Measurements from ENCODE around the gene FCHSD1.

The FCHSD1 gene

DNA sequence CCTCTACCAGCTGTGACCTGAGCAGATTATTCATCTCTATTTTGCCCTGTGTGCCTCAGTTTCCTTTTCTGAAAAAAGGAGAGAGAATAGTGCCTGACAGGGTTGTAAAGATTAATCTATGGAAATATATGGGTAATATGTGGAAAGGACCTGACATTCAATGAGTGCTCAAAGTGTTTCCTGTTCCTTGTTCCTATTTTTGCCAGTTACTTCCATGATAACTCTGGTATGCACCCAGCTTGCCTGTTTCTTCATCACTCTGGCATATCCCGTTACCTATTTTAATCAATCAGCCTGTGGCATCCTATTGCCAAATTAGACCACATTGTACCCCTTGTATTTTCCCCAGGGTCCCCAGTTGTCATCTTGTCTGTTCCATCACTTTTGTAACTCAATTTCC lies 34.4 kb upstream of the FCHSD1 start:
- Histone ChIP-seq H3K4me3 (ENCODE audit: low read length) (no peak overlapping the region), H3K27ac (ENCODE audit: low read depth, low read length) (no peak overlapping the region), H3K27me3 (ENCODE audit: insufficient read depth, low read length, poor library complexity) (no peaks in the 10 kb centered on the region), H2BK5ac (ENCODE audit: low read length) (no peak overlapping the region), H3K4me1 (ENCODE audit: control insufficient read depth, low read depth, low read length) (peaks cover 9% of the 10 kb centered on the region), H2BK15ac (replicated peaks; ENCODE audit: low read depth) (no peak overlapping the region), H3K4me2 (ENCODE audit: low read length) (no peak overlapping the region), H2BK120ac (ENCODE audit: low read depth, low read length) (no peak overlapping the region), H3K23ac (ENCODE audit: low read length) (no peak overlapping the region), H3K4ac (ENCODE audit: low read depth, low read length) (no peak overlapping the region), H2AK5ac (ENCODE audit: low read length) (no peak overlapping the region), H3K79me1 (ENCODE audit: low read length) (no peaks in the 10 kb centered on the region), H3K18ac (ENCODE audit: low read length) (no peak overlapping the region), H4K8ac (ENCODE audit: low read depth, low read length) (no peak overlapping the region), H3K9ac (ENCODE audit: low read length) (no peak overlapping the region), H3K79me2 (ENCODE audit: control insufficient read depth, insufficient read depth, low read length) (no peaks in the 10 kb centered on the region), H3K36me3 (ENCODE audit: control insufficient read depth, insufficient read depth, low read length) (no peaks in the 10 kb centered on the region), H4K5ac (ENCODE audit: low read length) (no peak overlapping the region), H3K56ac (ENCODE audit: low read length) (no peak overlapping the region)
- no CpG with 5 or more reads among the region's 1 CpG for WGBS (ENCODE audit: extremely low coverage, insufficient coverage, low lambda C conversion rate)
- no peak for DNase-seq

DNA sequence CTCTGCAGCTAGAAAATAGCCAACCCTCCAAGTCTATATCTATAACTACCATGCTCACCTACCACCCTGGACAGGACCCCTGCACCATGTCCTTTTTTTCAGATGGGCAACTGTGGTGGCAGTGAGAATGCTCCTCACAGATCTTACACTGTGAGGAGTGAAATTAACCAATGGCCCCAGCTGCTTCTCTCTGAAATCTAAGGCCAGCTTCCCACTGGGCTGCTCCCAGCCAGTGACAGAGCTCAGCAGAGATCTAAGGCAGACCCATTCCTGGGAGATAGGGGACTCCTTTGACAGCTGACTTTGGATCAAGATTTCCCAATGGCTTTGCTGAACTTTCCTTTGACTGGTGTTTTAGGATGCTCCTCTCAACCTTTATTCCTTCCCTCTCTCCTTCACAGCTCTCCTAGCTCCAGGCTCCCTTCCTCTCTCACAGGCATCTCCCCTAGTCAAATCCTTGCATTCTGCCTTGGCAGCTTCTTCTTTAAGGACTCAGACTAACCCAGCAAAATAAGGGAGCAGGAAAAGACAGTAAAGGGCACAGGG lies 32.5 kb upstream of the FCHSD1 start:
- Histone ChIP-seq H3K27me3 (ENCODE audit: insufficient read depth, low read length, poor library complexity) (no peaks in the 10 kb centered on the region), H3K4me3 (ENCODE audit: low read length) (no peak overlapping the region), H3K56ac (ENCODE audit: low read length) (peak overlapping the region; percentile 62), H2BK15ac (replicated peaks; ENCODE audit: low read depth) (no peak overlapping the region), H2BK120ac (ENCODE audit: low read depth, low read length) (no peak overlapping the region), H3K23ac (ENCODE audit: low read length) (no peak overlapping the region), H4K8ac (ENCODE audit: low read depth, low read length) (no peak overlapping the region), H2AK5ac (ENCODE audit: low read length) (no peak overlapping the region), H4K5ac (ENCODE audit: low read length) (no peak overlapping the region), H3K79me1 (ENCODE audit: low read length) (peaks cover 2% of the 10 kb centered on the region), H3K9ac (ENCODE audit: low read length) (peak overlapping the region; percentile 20), H3K4me2 (ENCODE audit: low read length) (no peak overlapping the region), H3K27ac (ENCODE audit: low read depth, low read length) (no peak overlapping the region), H2BK5ac (ENCODE audit: low read length) (no peak overlapping the region), H3K79me2 (ENCODE audit: control insufficient read depth, insufficient read depth, low read length) (peaks cover 5% of the 10 kb centered on the region), H3K4me1 (ENCODE audit: control insufficient read depth, low read depth, low read length) (peaks cover 14% of the 10 kb centered on the region), H3K18ac (ENCODE audit: low read length) (no peak overlapping the region), H3K36me3 (ENCODE audit: control insufficient read depth, insufficient read depth, low read length) (no peaks in the 10 kb centered on the region), H3K4ac (ENCODE audit: low read depth, low read length) (no peak overlapping the region)
- DNase-seq = peak; percentile 61

DNA sequence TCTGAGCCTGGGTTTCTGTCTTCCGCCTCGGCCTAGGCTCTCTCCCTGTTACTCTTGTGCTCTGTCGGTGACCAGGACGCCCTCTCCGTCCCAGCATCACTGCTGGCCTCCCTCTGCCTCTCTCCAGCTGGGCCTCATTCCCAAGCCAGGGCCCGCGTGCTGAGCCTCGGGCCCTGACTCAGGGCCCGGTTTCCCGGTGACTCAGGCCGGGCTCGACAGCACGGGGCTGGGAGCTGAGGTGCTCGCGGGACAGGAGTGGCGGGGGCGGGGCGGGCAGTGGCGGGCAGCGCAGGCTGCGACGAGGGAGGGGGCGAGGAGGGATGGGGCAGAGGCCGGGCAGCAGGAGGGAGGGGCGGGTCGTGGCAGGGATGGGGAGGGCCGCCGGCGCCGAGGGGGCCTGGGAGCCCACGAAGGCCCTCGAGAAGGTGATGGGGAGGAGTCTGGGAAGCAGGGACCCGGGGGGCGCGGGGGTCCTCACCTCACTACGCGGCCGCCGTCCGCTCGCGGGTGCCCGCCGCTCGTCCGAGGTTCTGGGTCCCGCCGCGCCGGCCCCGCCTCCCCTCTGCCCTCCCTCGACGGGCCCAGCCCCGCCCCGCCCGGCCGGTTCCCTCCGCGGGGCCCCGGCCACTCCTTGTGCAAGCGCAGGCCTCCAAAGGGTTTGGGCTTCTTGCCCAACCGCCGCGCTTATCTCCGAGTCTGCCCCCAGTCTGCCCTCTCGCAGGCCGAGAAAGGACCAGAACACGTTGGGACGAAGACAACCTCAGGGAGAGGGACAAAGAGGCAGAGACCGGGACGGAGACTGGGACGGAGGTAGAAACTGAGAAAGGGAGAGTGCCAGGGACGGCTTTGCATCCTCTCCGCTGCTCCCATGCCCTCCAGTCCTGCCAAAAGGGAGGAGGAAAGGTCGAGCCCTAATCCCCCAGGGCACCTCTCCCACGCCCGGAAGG lies 30.8 kb upstream of the FCHSD1 start, which contains the start of gene ARAP3:
Gene ARAP3 (minus strand): TSS at position 536 of the 947 bp plus-strand sequence. CDS start 1,744 bp downstream, outside the sequence.
- H2AK5ac ChIP-seq (ENCODE audit: low read length) = peak within 1 kb of the TSS; percentile 90
- peak within 1 kb of the TSS; percentile 46 for H2BK120ac ChIP-seq (ENCODE audit: low read depth, low read length)
- peak within 1 kb of the TSS; percentile 98 for H3K56ac ChIP-seq (ENCODE audit: low read length)
- no peaks in the 10 kb centered on the region for H3K36me3 ChIP-seq (ENCODE audit: control insufficient read depth, insufficient read depth, low read length)
- peaks cover 5% of the 10 kb centered on the region for H3K79me2 ChIP-seq (ENCODE audit: control insufficient read depth, insufficient read depth, low read length)
- H3K23ac ChIP-seq (ENCODE audit: low read length) = peak within 1 kb of the TSS; percentile 95
- peak within 1 kb of the TSS; percentile 45 for H2BK15ac ChIP-seq (replicated peaks; ENCODE audit: low read depth)
- peak within 1 kb of the TSS; percentile 98 for H3K4ac ChIP-seq (ENCODE audit: low read depth, low read length)
- peak within 1 kb of the TSS; percentile 93 for H3K27ac ChIP-seq (ENCODE audit: low read depth, low read length)
- peak within 1 kb of the TSS; percentile 96 for H3K18ac ChIP-seq (ENCODE audit: low read length)
- no peak within 1 kb of the TSS for H4K8ac ChIP-seq (ENCODE audit: low read depth, low read length)
- peaks cover 2% of the 10 kb centered on the region for H3K79me1 ChIP-seq (ENCODE audit: low read length)
- peak within 1 kb of the TSS; percentile 98 for H3K9ac ChIP-seq (ENCODE audit: low read length)
- H3K4me1 ChIP-seq (ENCODE audit: control insufficient read depth, low read depth, low read length) = peaks cover 14% of the 10 kb centered on the region
- peak within 1 kb of the TSS; percentile 97 for H2BK5ac ChIP-seq (ENCODE audit: low read length)
- no peaks in the 10 kb centered on the region for H3K27me3 ChIP-seq (ENCODE audit: insufficient read depth, low read length, poor library complexity)
- H3K4me2 ChIP-seq (ENCODE audit: low read length) = peak within 1 kb of the TSS; percentile 70
- H4K5ac ChIP-seq (ENCODE audit: low read length) = peak within 1 kb of the TSS; percentile 42
- no CpG with 5 or more reads among the region's 77 CpGs for WGBS (ENCODE audit: extremely low coverage, insufficient coverage, low lambda C conversion rate)
- DNase-seq = peak; percentile 89
- H3K4me3 ChIP-seq (ENCODE audit: low read length) = peak within 1 kb of the TSS; percentile 60

DNA sequence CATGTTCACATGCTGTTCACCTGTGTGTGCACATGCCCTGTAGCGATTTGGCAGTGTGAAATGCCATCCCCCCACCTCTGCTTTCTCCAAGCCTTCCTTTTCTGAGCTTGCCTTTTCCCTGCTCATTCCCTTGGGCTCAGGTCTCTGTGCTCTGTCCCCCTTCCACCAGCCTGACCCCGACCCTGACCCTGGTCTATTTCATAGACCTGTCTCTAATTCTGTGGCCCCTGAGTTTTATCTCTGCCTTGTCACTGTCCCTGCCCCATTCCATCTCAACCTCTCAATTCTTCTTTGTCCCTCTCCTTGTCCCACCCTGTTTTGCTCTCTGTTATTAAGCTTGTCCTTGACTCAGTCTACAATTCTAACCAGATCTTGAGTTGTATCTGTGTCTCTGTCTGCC lies 30.1 kb upstream of the FCHSD1 start:
- peaks cover 5% of the 10 kb centered on the region for H3K79me2 ChIP-seq (ENCODE audit: control insufficient read depth, insufficient read depth, low read length)
- peak overlapping the region; percentile 96 for H3K18ac ChIP-seq (ENCODE audit: low read length)
- peak overlapping the region; percentile 97 for H2BK5ac ChIP-seq (ENCODE audit: low read length)
- H3K4ac ChIP-seq (ENCODE audit: low read depth, low read length) = peak overlapping the region; percentile 98
- H3K27me3 ChIP-seq (ENCODE audit: insufficient read depth, low read length, poor library complexity) = no peaks in the 10 kb centered on the region
- H3K36me3 ChIP-seq (ENCODE audit: control insufficient read depth, insufficient read depth, low read length) = no peaks in the 10 kb centered on the region
- peak overlapping the region; percentile 1 for H2BK120ac ChIP-seq (ENCODE audit: low read depth, low read length)
- H3K4me1 ChIP-seq (ENCODE audit: control insufficient read depth, low read depth, low read length) = peaks cover 14% of the 10 kb centered on the region
- DNase-seq = no peak
- peak overlapping the region; percentile 95 for H3K23ac ChIP-seq (ENCODE audit: low read length)
- peak overlapping the region; percentile 98 for H3K56ac ChIP-seq (ENCODE audit: low read length)
- H3K9ac ChIP-seq (ENCODE audit: low read length) = peak overlapping the region; percentile 98
- H2AK5ac ChIP-seq (ENCODE audit: low read length) = peak overlapping the region; percentile 90
- H3K27ac ChIP-seq (ENCODE audit: low read depth, low read length) = peak overlapping the region; percentile 87
- peaks cover 2% of the 10 kb centered on the region for H3K79me1 ChIP-seq (ENCODE audit: low read length)
- H3K4me3 ChIP-seq (ENCODE audit: low read length) = peak overlapping the region; percentile 41
- WGBS (ENCODE audit: extremely low coverage, insufficient coverage, low lambda C conversion rate) = no CpG with 5 or more reads among the region's 2 CpGs
- H4K5ac ChIP-seq (ENCODE audit: low read length) = peak overlapping the region; percentile 42
- no peak overlapping the region for H4K8ac ChIP-seq (ENCODE audit: low read depth, low read length)
- H3K4me2 ChIP-seq (ENCODE audit: low read length) = peak overlapping the region; percentile 70
- H2BK15ac ChIP-seq (replicated peaks; ENCODE audit: low read depth) = no peak overlapping the region

DNA sequence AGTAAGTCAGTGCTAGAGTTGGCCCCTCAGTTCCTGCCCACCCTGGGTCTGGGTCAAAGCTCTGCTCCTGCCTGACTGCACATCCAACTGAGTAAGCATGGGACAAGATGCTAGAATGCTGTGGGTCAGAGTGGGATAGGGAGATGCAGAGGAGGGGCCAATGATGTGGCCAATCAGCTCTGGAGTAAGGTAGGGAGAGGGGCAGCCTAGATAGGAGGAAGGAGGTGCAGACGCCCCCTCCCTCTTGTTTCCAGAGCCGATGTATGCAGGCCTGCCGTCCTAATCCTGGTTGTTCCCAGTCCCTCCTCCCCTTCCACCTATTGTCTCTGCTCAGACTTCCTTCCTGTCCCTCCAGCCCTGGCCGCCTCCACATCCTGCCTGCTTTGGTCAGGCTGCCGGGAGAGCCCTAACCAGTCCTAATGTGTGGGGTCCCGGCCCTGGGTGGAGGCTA lies 29.6 kb upstream of the FCHSD1 start:
- Histone ChIP-seq H3K18ac (ENCODE audit: low read length) (peak overlapping the region; percentile 96), H3K4me2 (ENCODE audit: low read length) (peak overlapping the region; percentile 7), H4K8ac (ENCODE audit: low read depth, low read length) (no peak overlapping the region), H3K27ac (ENCODE audit: low read depth, low read length) (peak overlapping the region; percentile 87), H4K5ac (ENCODE audit: low read length) (no peak overlapping the region), H3K79me2 (ENCODE audit: control insufficient read depth, insufficient read depth, low read length) (peaks cover 5% of the 10 kb centered on the region), H2AK5ac (ENCODE audit: low read length) (no peak overlapping the region), H3K4me1 (ENCODE audit: control insufficient read depth, low read depth, low read length) (peaks cover 14% of the 10 kb centered on the region), H3K27me3 (ENCODE audit: insufficient read depth, low read length, poor library complexity) (no peaks in the 10 kb centered on the region), H2BK120ac (ENCODE audit: low read depth, low read length) (no peak overlapping the region), H3K4me3 (ENCODE audit: low read length) (no peak overlapping the region), H3K56ac (ENCODE audit: low read length) (peak overlapping the region; percentile 98), H2BK5ac (ENCODE audit: low read length) (no peak overlapping the region), H3K36me3 (ENCODE audit: control insufficient read depth, insufficient read depth, low read length) (no peaks in the 10 kb centered on the region), H3K4ac (ENCODE audit: low read depth, low read length) (peak overlapping the region; percentile 65), H2BK15ac (replicated peaks; ENCODE audit: low read depth) (no peak overlapping the region), H3K9ac (ENCODE audit: low read length) (peak overlapping the region; percentile 98), H3K23ac (ENCODE audit: low read length) (no peak overlapping the region), H3K79me1 (ENCODE audit: low read length) (peaks cover 2% of the 10 kb centered on the region)
- no CpG with 5 or more reads among the region's 6 CpGs for WGBS (ENCODE audit: extremely low coverage, insufficient coverage, low lambda C conversion rate)
- peak; percentile 98 for DNase-seq

Measured in mesendoderm (in vitro differentiated cells).